HG02938 (cell line): ENCODE results near the gene RAB33A.

Experiments used
- ATAC-seq: cut with Tn5 transposase; IDR thresholded peaks from one replicate; pipeline ENCODE4 v1.9.1; 2021; ENCODE audit warnings: mild to moderate bottlenecking, moderate library complexity; ENCODE audit not compliant: unreplicated experiment

Gene RAB33A

GRCh38 chrX:130172127-130172845 is 524 bp downstream of the RAB33A start:
- no peak for ATAC-seq

GRCh38 chrX:130173190-130173895 is 1.6 kb downstream of the RAB33A start:
- peak; percentile 35 for ATAC-seq

GRCh38 chrX:130174045-130174704 is 2.4 kb downstream of the RAB33A start:
- ATAC-seq: no peak

- ATAC-seq: no peak
These were observed 3.2 kb downstream of the RAB33A start for GRCh38 chrX:130174937-130175336.

- peak; percentile 77 for ATAC-seq
These were observed 4.6 kb downstream of the RAB33A start for GRCh38 chrX:130176354-130176776.

GRCh38 chrX:130176942-130177341 is 5.2 kb downstream of the RAB33A start:
- ATAC-seq: no peak

- no peak for ATAC-seq
These were observed 7.4 kb downstream of the RAB33A start for GRCh38 chrX:130179170-130179569.

- no peak for ATAC-seq
These were observed 7.9 kb downstream of the RAB33A start for GRCh38 chrX:130179579-130180215.

GRCh38 chrX:130184168-130184567 is 12.4 kb downstream of the RAB33A start:
- ATAC-seq: no peak

GRCh38 chrX:130184857-130185256 is 13.1 kb downstream of the RAB33A start:
- no peak for ATAC-seq

GRCh38 chrX:130186651-130187050 is 14.9 kb downstream of the RAB33A start:
- ATAC-seq: no peak

- no peak for ATAC-seq
These were observed 19.0 kb downstream of the RAB33A start for GRCh38 chrX:130190801-130191200.

GRCh38 chrX:130196466-130196865 is 24.7 kb downstream of the RAB33A start:
- no peak for ATAC-seq

GRCh38 chrX:130197464-130197863 is 25.7 kb downstream of the RAB33A start:
- ATAC-seq: no peak

- no peak for ATAC-seq
These were observed 32.9 kb downstream of the RAB33A start for GRCh38 chrX:130204647-130205046.

- no peak for ATAC-seq
These were observed 39.8 kb downstream of the RAB33A start for GRCh38 chrX:130211415-130212186.

- ATAC-seq: no peak
These were observed 40.6 kb downstream of the RAB33A start for GRCh38 chrX:130212371-130212770.

- ATAC-seq: no peak
These were observed 41.6 kb downstream of the RAB33A start for GRCh38 chrX:130213376-130213775.

GRCh38 chrX:130216320-130216719 is 44.6 kb downstream of the RAB33A start:
- ATAC-seq: no peak

- ATAC-seq: no peak
These were observed 53.0 kb downstream of the RAB33A start for GRCh38 chrX:130224810-130225209.

GRCh38 chrX:130228871-130229270 is 57.1 kb downstream of the RAB33A start:
- no peak for ATAC-seq
